K562 (cell line): ENCODE measurements around the gene MLX. TPM values are rescaled to one million over a fixed set of nuclear protein-coding genes. Genes with fewer than 3 reads are reported as not detected.

Source experiments
- CREB1 ChIP-seq, 2 experiments: sonication (generic) in 1 of 2; formaldehyde crosslinking in 1 of 2; IDR thresholded peaks; 2 replicates each; pipeline versions ENCODE4 v1.6.1 to v1.8.0; 2012 to 2022; ENCODE audit warnings: inconsistent platforms in 1 of 2, mild to moderate bottlenecking in 1 of 2, missing genetic modification reagents in 1 of 2, moderate library complexity in 1 of 2
- DMBX1 ChIP-seq: fragments of 250-450 bp; sonication (Bioruptor Pico); IDR thresholded peaks from 2 replicates; pipeline ENCODE4 v1.8.0; 2022; ENCODE audit warnings: inconsistent platforms, mild to moderate bottlenecking, moderate library complexity, borderline replicate concordance
- E2F1 ChIP-seq: sonication (generic); formaldehyde crosslinking; IDR thresholded peaks from 2 replicates; pipeline ENCODE4 v1.8.1; 2023; ENCODE audit warnings: mild to moderate bottlenecking, missing genetic modification reagents, moderate library complexity
- FOXK1 ChIP-seq: sonication (generic); formaldehyde crosslinking; IDR thresholded peaks from 2 replicates; pipeline ENCODE4 v1.8.0; 2022; ENCODE audit warnings: missing genetic modification reagents, mild to moderate bottlenecking, borderline replicate concordance
- HNRNPUL1 ChIP-seq: fragments of 200-400 bp; formaldehyde crosslinking; IDR thresholded peaks from 2 replicates; pipeline ENCODE4 v1.6.1; 2017; ENCODE audit warnings: low read length
- KLF16 ChIP-seq: IDR thresholded peaks from 2 replicates; pipeline ENCODE4 v1.6.1; 2016; ENCODE audit warnings: antibody characterized with exemption
- MAFK ChIP-seq: IDR thresholded peaks from 2 replicates; pipeline ENCODE4 v1.6.1; 2011; ENCODE audit warnings: low read length, improper control_type of control experiment
- NCOA2 ChIP-seq, 2 experiments: fragments of 450-650 bp; IDR thresholded peaks; 2 replicates each; pipeline ENCODE4 v1.6.1; 2018; ENCODE audit warnings: mild to moderate bottlenecking in 2 of 2, moderate library complexity in 1 of 2; ENCODE audit not compliant: partially characterized antibody in 2 of 2
- ZFX ChIP-seq: sonication (generic); formaldehyde crosslinking; IDR thresholded peaks from 2 replicates; pipeline ENCODE4 v1.8.0; 2022; ENCODE audit warnings: mild to moderate bottlenecking, missing genetic modification reagents, moderate library complexity
- polyA plus RNA-seq, 8 experiments: library from polyadenylated mRNA; depleted of rRNA in 4 of 8; stranded (reverse) in 5 of 8; unstranded in 3 of 8; fragments of >200 nt; fragmentation: Nextera tagmentation in 2 of 8; fragmentation: Illumina TruSeq in 1 of 8; extraction: Ambion mirVana in 2 of 8; extraction: Trizol in 1 of 8; gene quantifications; 2 replicates each; pipeline versions ENCODE4 v1.2.1 to v1.2.3, GENCODE V29; 2011 to 2014; ENCODE audit warnings: inconsistent platforms in 1 of 8, missing spikeins in 1 of 8
- total RNA-seq, 7 experiments: library from RNA; depleted of rRNA in 6 of 7; stranded (reverse); fragments of >200 nt in 6 of 7; fragmentation: Illumina TruSeq in 2 of 7; extraction: Trizol in 2 of 7; gene quantifications; 2 replicates each; pipeline versions ENCODE4 v1.2.1 to v1.2.3, GENCODE V29; 2011 to 2021; ENCODE audit warnings: low replicate concordance in 1 of 7
- TF ChIP-seq, protein P1 (sequence below): sonication (generic); formaldehyde crosslinking; IDR thresholded peaks from 2 replicates; pipeline ENCODE4 v1.8.1; 2023; ENCODE audit warnings: mild to moderate bottlenecking, missing genetic modification reagents
- TF ChIP-seq, protein P2 (sequence below), 3 experiments: fragments of 200-800 bp in 1 of 3; sonication (Bioruptor generic) in 1 of 3; sonication (generic) in 1 of 3; formaldehyde crosslinking in 1 of 3; IDR thresholded peaks; 2 replicates each; pipeline versions ENCODE4 v1.6.1 to v1.8.0; 2016 to 2022; ENCODE audit warnings: mild to moderate bottlenecking in 2 of 3, missing compliant biosample characterization in 2 of 3, missing genetic modification characterization in 2 of 3, missing genetic modification reagents in 1 of 3
- TF ChIP-seq, protein P3 (sequence below), 3 experiments: IDR thresholded peaks in 2 of 3; conservative IDR thresholded peaks in 1 of 3; 2 replicates each; pipeline ENCODE4 v1.5.1; 2011 to 2012; ENCODE audit warnings: low read length in 3 of 3, mild to moderate bottlenecking in 3 of 3, control low read depth in 2 of 3, improper control_type of control experiment in 1 of 3, inconsistent platforms in 1 of 3, low read depth in 1 of 3, mixed read lengths in 1 of 3, moderate library complexity in 1 of 3; ENCODE audit not compliant: insufficient read depth in 2 of 3
- TF ChIP-seq, protein P4 (sequence below): sonication (generic); formaldehyde crosslinking; IDR thresholded peaks from 2 replicates; pipeline ENCODE4 v1.8.0; 2023; ENCODE audit warnings: mild to moderate bottlenecking, missing genetic modification reagents

Gene MLX
- total and polyA plus RNA-seq, 9 of the 15 experiments (the other 6 are each of a cell fraction or from before 2014, with no cell fraction given), result 42.9 to 100 (median 58.9) TPM

GRCh38 chr17:42531455-42532354 lies 35.2 kb upstream of the MLX start (continued):
- TF ChIP-seq, protein P1, sequence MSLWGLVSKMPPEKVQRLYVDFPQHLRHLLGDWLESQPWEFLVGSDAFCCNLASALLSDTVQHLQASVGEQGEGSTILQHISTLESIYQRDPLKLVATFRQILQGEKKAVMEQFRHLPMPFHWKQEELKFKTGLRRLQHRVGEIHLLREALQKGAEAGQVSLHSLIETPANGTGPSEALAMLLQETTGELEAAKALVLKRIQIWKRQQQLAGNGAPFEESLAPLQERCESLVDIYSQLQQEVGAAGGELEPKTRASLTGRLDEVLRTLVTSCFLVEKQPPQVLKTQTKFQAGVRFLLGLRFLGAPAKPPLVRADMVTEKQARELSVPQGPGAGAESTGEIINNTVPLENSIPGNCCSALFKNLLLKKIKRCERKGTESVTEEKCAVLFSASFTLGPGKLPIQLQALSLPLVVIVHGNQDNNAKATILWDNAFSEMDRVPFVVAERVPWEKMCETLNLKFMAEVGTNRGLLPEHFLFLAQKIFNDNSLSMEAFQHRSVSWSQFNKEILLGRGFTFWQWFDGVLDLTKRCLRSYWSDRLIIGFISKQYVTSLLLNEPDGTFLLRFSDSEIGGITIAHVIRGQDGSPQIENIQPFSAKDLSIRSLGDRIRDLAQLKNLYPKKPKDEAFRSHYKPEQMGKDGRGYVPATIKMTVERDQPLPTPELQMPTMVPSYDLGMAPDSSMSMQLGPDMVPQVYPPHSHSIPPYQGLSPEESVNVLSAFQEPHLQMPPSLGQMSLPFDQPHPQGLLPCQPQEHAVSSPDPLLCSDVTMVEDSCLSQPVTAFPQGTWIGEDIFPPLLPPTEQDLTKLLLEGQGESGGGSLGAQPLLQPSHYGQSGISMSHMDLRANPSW (CRISPR knock-in tag), result no peak; the same call in 1 of the 2 replicates
- TF ChIP-seq, protein P2, sequence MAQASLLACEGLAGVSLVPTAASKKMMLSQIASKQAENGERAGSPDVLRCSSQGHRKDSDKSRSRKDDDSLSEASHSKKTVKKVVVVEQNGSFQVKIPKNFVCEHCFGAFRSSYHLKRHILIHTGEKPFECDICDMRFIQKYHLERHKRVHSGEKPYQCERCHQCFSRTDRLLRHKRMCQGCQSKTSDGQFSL (CRISPR knock-in tag; IDR thresholded peaks at IDR 0.05), result no peak
- TF ChIP-seq, protein P2 (tag; IDR thresholded peaks at IDR 0.05), result no peak
- TF ChIP-seq, protein P3, sequence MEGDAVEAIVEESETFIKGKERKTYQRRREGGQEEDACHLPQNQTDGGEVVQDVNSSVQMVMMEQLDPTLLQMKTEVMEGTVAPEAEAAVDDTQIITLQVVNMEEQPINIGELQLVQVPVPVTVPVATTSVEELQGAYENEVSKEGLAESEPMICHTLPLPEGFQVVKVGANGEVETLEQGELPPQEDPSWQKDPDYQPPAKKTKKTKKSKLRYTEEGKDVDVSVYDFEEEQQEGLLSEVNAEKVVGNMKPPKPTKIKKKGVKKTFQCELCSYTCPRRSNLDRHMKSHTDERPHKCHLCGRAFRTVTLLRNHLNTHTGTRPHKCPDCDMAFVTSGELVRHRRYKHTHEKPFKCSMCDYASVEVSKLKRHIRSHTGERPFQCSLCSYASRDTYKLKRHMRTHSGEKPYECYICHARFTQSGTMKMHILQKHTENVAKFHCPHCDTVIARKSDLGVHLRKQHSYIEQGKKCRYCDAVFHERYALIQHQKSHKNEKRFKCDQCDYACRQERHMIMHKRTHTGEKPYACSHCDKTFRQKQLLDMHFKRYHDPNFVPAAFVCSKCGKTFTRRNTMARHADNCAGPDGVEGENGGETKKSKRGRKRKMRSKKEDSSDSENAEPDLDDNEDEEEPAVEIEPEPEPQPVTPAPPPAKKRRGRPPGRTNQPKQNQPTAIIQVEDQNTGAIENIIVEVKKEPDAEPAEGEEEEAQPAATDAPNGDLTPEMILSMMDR (IDR thresholded peaks at IDR 0.05 in 2 of 3, conservative IDR thresholded peaks at IDR 0.05 in 1 of 3; ENCODE audit: insufficient read depth in 2 of 3, low read depth in 1 of 3, low read length in 3 of 3), result peak; percentile 53 to 75 (median 58); a peak in 5 of 6 replicates
- no peak for TF ChIP-seq KLF16
- TF ChIP-seq, protein P4, sequence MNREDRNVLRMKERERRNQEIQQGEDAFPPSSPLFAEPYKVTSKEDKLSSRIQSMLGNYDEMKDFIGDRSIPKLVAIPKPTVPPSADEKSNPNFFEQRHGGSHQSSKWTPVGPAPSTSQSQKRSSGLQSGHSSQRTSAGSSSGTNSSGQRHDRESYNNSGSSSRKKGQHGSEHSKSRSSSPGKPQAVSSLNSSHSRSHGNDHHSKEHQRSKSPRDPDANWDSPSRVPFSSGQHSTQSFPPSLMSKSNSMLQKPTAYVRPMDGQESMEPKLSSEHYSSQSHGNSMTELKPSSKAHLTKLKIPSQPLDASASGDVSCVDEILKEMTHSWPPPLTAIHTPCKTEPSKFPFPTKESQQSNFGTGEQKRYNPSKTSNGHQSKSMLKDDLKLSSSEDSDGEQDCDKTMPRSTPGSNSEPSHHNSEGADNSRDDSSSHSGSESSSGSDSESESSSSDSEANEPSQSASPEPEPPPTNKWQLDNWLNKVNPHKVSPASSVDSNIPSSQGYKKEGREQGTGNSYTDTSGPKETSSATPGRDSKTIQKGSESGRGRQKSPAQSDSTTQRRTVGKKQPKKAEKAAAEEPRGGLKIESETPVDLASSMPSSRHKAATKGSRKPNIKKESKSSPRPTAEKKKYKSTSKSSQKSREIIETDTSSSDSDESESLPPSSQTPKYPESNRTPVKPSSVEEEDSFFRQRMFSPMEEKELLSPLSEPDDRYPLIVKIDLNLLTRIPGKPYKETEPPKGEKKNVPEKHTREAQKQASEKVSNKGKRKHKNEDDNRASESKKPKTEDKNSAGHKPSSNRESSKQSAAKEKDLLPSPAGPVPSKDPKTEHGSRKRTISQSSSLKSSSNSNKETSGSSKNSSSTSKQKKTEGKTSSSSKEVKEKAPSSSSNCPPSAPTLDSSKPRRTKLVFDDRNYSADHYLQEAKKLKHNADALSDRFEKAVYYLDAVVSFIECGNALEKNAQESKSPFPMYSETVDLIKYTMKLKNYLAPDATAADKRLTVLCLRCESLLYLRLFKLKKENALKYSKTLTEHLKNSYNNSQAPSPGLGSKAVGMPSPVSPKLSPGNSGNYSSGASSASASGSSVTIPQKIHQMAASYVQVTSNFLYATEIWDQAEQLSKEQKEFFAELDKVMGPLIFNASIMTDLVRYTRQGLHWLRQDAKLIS (CRISPR knock-in tag), result no peak
- TF ChIP-seq FOXK1 (CRISPR knock-in tag), result no peak
- TF ChIP-seq ZFX (CRISPR knock-in tag), result no peak
- TF ChIP-seq NCOA2 (IDR thresholded peaks at IDR 0.05; ENCODE audit: partially characterized antibody in 2 of 2), result no peak
- no peak; the same call in 1 of the 2 replicates for TF ChIP-seq CREB1 (IDR thresholded peaks at IDR 0.05)
- no peak for TF ChIP-seq CREB1 (CRISPR knock-in tag; IDR thresholded peaks at IDR 0.05)
- no peak for TF ChIP-seq DMBX1 (CRISPR knock-in tag)
- no peak for TF ChIP-seq HNRNPUL1
- no peak for TF ChIP-seq E2F1
- TF ChIP-seq MAFK, result no peak
